HEK293 (cell line): Measurements from ENCODE around the gene SAE1.

ENCODE experiments used
- EGR2 ChIP-seq: fragments of 450-650 bp; formaldehyde crosslinking; IDR thresholded peaks from 2 replicates; pipeline ENCODE4 v1.5.1; 2016; ENCODE audit warnings: low read depth, missing biosample characterization, missing genetic modification characterization
- FEZF1 ChIP-seq: fragments of 450-650 bp; formaldehyde crosslinking; IDR thresholded peaks from 2 replicates; pipeline ENCODE4 v1.5.1; 2016; ENCODE audit warnings: missing biosample characterization, missing genetic modification characterization
- GLI4 ChIP-seq: fragments of 450-650 bp; formaldehyde crosslinking; IDR thresholded peaks from 2 replicates; pipeline ENCODE4 v1.5.1; 2016; ENCODE audit warnings: missing biosample characterization, missing genetic modification characterization
- GLIS1 ChIP-seq: fragments of 450-650 bp; formaldehyde crosslinking; IDR thresholded peaks from 2 replicates; pipeline ENCODE4 v1.5.1; 2016; ENCODE audit warnings: missing biosample characterization, missing genetic modification characterization
- GLIS2 ChIP-seq: fragments of 450-650 bp; formaldehyde crosslinking; IDR thresholded peaks from 2 replicates; pipeline ENCODE4 v1.5.1; 2016; ENCODE audit warnings: missing biosample characterization, missing genetic modification characterization
- HOXD13 ChIP-seq: sonication (generic); formaldehyde crosslinking; IDR thresholded peaks from 2 replicates; pipeline ENCODE4 v1.8.0; 2022; ENCODE audit warnings: missing genetic modification reagents, borderline replicate concordance
- KLF1 ChIP-seq: fragments of 450-650 bp; formaldehyde crosslinking; IDR thresholded peaks from 2 replicates; pipeline ENCODE4 v1.5.1; 2016; ENCODE audit warnings: missing biosample characterization, missing genetic modification characterization
- KLF16 ChIP-seq: fragments of 450-650 bp; formaldehyde crosslinking; IDR thresholded peaks from 2 replicates; pipeline ENCODE4 v1.5.1; 2017; ENCODE audit warnings: missing biosample characterization, missing genetic modification characterization
- SP7 ChIP-seq: fragments of 450-650 bp; formaldehyde crosslinking; IDR thresholded peaks from 2 replicates; pipeline ENCODE4 v1.5.1; 2016; ENCODE audit warnings: missing biosample characterization, missing genetic modification characterization
- WT1 ChIP-seq: fragments of 450-650 bp; formaldehyde crosslinking; IDR thresholded peaks from 2 replicates; pipeline ENCODE4 v1.5.1; 2016; ENCODE audit warnings: missing biosample characterization, missing genetic modification characterization
- ZBTB1 ChIP-seq: fragments of 450-650 bp; formaldehyde crosslinking; IDR thresholded peaks from 2 replicates; pipeline ENCODE4 v1.5.1; 2016; ENCODE audit warnings: missing biosample characterization, missing genetic modification characterization
- ZBTB48 ChIP-seq: fragments of 450-650 bp; formaldehyde crosslinking; IDR thresholded peaks from 2 replicates; pipeline ENCODE4 v1.5.1; 2016; ENCODE audit warnings: missing biosample characterization, missing genetic modification characterization
- ZNF112 ChIP-seq: fragments of 450-650 bp; formaldehyde crosslinking; IDR thresholded peaks from 2 replicates; pipeline ENCODE4 v1.5.0; 2017; ENCODE audit warnings: missing biosample characterization, missing genetic modification characterization
- ZNF133 ChIP-seq: fragments of 450-650 bp; formaldehyde crosslinking; IDR thresholded peaks from 2 replicates; pipeline ENCODE4 v1.5.1; 2016; ENCODE audit warnings: missing biosample characterization, missing genetic modification characterization
- ZNF169 ChIP-seq: fragments of 450-650 bp; formaldehyde crosslinking; IDR thresholded peaks from 2 replicates; pipeline ENCODE4 v1.5.1; 2016; ENCODE audit warnings: missing biosample characterization, missing genetic modification characterization
- ZNF311 ChIP-seq: fragments of 450-650 bp; formaldehyde crosslinking; IDR thresholded peaks from 2 replicates; pipeline ENCODE4 v1.5.1; 2017; ENCODE audit warnings: missing biosample characterization, missing genetic modification characterization, borderline replicate concordance
- ZNF366 ChIP-seq: fragments of 450-650 bp; formaldehyde crosslinking; conservative IDR thresholded peaks from 2 replicates; pipeline ENCODE4 v1.5.1; 2016; ENCODE audit warnings: missing biosample characterization, missing genetic modification characterization
- ZNF416 ChIP-seq: fragments of 450-650 bp; formaldehyde crosslinking; IDR thresholded peaks from 2 replicates; pipeline ENCODE4 v1.5.1; 2016; ENCODE audit warnings: missing biosample characterization, missing genetic modification characterization
- ZNF510 ChIP-seq: fragments of 450-650 bp; formaldehyde crosslinking; IDR thresholded peaks from 2 replicates; pipeline ENCODE4 v1.5.1; 2018; ENCODE audit warnings: mild to moderate bottlenecking, missing genetic modification characterization, missing biosample characterization; ENCODE audit not compliant: insufficient replicate concordance
- ZNF521 ChIP-seq: fragments of 450-650 bp; formaldehyde crosslinking; IDR thresholded peaks from 2 replicates; pipeline ENCODE4 v1.5.1; 2017; ENCODE audit warnings: missing biosample characterization, mild to moderate bottlenecking, missing genetic modification characterization
- ZNF549 ChIP-seq: fragments of 450-650 bp; IDR thresholded peaks from 2 replicates; pipeline ENCODE4 v1.5.1; 2018; ENCODE audit warnings: missing biosample characterization, missing genetic modification characterization, mild to moderate bottlenecking, inconsistent platforms, moderate library complexity
- ZNF585B ChIP-seq: fragments of 450-650 bp; formaldehyde crosslinking; IDR thresholded peaks from 2 replicates; pipeline ENCODE4 v1.5.1; 2016; ENCODE audit warnings: missing biosample characterization, missing genetic modification characterization
- ZNF600 ChIP-seq: fragments of 450-650 bp; formaldehyde crosslinking; IDR thresholded peaks from 2 replicates; pipeline ENCODE4 v1.5.1; 2016; ENCODE audit warnings: missing biosample characterization, missing genetic modification characterization
- ZNF843 ChIP-seq: fragments of 450-650 bp; formaldehyde crosslinking; IDR thresholded peaks from 2 replicates; pipeline ENCODE4 v1.5.1; 2016; ENCODE audit warnings: missing biosample characterization, missing genetic modification characterization
- TF ChIP-seq, protein P1 (sequence below): fragments of 450-650 bp; formaldehyde crosslinking; IDR thresholded peaks from 2 replicates; pipeline ENCODE4 v1.5.1; 2016; ENCODE audit warnings: missing biosample characterization, missing genetic modification characterization
- TF ChIP-seq, protein P2 (sequence below): fragments of 450-650 bp; formaldehyde crosslinking; IDR thresholded peaks from 2 replicates; pipeline ENCODE4 v1.5.1; 2016; ENCODE audit warnings: missing biosample characterization, missing genetic modification characterization
- TF ChIP-seq, protein P3 (sequence below): fragments of 450-650 bp; formaldehyde crosslinking; optimal IDR thresholded peaks from 2 replicates; pipeline ENCODE3; 2016; ENCODE audit warnings: missing biosample characterization, mild to moderate bottlenecking, missing genetic modification characterization
- TF ChIP-seq, protein P4 (sequence below): fragments of 450-650 bp; formaldehyde crosslinking; IDR thresholded peaks from 2 replicates; pipeline ENCODE4 v1.5.1; 2016; ENCODE audit warnings: missing biosample characterization, missing genetic modification characterization
- TF ChIP-seq, protein P5 (sequence below): fragments of 450-650 bp; formaldehyde crosslinking; IDR thresholded peaks from 2 replicates; pipeline ENCODE4 v1.5.1; 2016; ENCODE audit warnings: missing biosample characterization, missing genetic modification characterization

SAE1 gene

DNA sequence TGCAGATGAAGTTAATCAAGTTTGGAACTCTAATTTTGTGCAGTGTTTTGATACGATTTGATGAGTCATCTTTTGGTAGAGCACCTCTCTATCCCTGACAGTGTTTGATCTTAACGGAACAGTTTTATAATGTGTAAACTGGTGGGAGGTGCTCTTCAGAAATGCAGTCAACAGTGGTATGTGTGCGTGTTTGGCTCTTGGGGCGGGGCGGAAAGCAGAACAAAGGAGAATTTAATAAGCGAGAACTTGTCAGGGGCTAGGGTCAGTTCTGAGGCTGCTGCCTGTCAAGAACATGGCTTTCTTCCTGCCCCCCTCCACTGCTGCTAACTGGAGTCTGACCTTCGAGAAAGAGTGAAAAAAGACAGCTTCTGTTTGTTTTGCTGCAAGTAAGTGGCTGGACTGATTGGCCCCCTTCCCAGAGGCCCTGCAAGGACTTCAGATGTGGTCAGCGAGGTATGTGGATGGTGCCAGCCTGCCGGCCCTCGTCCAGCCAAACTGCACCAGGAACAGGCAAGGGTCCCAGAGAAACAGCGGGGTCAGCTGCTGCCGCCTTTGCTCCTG is 59.6 kb downstream of the SAE1 start (continued):
- TF ChIP-seq ZNF366 (tag by site-specific recombination) (no peak), ZNF112 (no peak), ZNF600 (tag by site-specific recombination) (no peak), SP7 (peak; percentile 92), ZNF311 (tag by site-specific recombination) (no peak), ZNF585B (tag by site-specific recombination) (no peak), ZNF169 (tag by site-specific recombination) (no peak), GLI4 (tag by site-specific recombination) (no peak), WT1 (no peak), ZNF549 (no peak), FEZF1 (tag by site-specific recombination) (peak; percentile 74), KLF1 (peak; percentile 61), ZNF521 (no peak), EGR2 (tag by site-specific recombination) (no peak), ZBTB1 (tag by site-specific recombination) (no peak), ZNF133 (no peak), HOXD13 (CRISPR knock-in tag) (no peak), ZNF510 (tag by site-specific recombination) (no peak), ZNF843 (no peak), ZBTB48 (tag by site-specific recombination) (no peak), ZNF416 (tag by site-specific recombination) (no peak), KLF16 (no peak), GLIS1 (tag by site-specific recombination) (no peak), GLIS2 (tag by site-specific recombination) (no peak)
- TF ChIP-seq, protein P1, sequence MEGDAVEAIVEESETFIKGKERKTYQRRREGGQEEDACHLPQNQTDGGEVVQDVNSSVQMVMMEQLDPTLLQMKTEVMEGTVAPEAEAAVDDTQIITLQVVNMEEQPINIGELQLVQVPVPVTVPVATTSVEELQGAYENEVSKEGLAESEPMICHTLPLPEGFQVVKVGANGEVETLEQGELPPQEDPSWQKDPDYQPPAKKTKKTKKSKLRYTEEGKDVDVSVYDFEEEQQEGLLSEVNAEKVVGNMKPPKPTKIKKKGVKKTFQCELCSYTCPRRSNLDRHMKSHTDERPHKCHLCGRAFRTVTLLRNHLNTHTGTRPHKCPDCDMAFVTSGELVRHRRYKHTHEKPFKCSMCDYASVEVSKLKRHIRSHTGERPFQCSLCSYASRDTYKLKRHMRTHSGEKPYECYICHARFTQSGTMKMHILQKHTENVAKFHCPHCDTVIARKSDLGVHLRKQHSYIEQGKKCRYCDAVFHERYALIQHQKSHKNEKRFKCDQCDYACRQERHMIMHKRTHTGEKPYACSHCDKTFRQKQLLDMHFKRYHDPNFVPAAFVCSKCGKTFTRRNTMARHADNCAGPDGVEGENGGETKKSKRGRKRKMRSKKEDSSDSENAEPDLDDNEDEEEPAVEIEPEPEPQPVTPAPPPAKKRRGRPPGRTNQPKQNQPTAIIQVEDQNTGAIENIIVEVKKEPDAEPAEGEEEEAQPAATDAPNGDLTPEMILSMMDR, result no peak
- TF ChIP-seq, protein P2, sequence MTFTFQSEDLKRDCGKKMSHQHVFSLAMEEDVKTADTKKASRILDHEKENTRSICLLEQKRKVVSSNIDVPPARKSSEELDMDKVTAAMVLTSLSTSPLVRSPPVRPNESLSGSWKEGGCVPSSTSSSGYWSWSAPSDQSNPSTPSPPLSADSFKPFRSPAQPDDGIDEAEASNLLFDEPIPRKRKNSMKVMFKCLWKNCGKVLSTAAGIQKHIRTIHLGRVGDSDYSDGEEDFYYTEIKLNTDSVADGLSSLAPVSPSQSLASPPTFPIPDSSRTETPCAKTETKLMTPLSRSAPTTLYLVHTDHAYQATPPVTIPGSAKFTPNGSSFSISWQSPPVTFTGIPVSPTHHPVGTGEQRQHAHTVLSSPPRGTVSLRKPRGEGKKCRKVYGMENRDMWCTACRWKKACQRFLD (tag by site-specific recombination), result no peak
- TF ChIP-seq, protein P3, sequence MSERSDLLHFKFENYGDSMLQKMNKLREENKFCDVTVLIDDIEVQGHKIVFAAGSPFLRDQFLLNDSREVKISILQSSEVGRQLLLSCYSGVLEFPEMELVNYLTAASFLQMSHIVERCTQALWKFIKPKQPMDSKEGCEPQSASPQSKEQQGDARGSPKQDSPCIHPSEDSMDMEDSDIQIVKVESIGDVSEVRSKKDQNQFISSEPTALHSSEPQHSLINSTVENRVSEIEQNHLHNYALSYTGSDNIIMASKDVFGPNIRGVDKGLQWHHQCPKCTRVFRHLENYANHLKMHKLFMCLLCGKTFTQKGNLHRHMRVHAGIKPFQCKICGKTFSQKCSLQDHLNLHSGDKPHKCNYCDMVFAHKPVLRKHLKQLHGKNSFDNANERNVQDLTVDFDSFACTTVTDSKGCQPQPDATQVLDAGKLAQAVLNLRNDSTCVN (tag by site-specific recombination), result no peak
- TF ChIP-seq, protein P4, sequence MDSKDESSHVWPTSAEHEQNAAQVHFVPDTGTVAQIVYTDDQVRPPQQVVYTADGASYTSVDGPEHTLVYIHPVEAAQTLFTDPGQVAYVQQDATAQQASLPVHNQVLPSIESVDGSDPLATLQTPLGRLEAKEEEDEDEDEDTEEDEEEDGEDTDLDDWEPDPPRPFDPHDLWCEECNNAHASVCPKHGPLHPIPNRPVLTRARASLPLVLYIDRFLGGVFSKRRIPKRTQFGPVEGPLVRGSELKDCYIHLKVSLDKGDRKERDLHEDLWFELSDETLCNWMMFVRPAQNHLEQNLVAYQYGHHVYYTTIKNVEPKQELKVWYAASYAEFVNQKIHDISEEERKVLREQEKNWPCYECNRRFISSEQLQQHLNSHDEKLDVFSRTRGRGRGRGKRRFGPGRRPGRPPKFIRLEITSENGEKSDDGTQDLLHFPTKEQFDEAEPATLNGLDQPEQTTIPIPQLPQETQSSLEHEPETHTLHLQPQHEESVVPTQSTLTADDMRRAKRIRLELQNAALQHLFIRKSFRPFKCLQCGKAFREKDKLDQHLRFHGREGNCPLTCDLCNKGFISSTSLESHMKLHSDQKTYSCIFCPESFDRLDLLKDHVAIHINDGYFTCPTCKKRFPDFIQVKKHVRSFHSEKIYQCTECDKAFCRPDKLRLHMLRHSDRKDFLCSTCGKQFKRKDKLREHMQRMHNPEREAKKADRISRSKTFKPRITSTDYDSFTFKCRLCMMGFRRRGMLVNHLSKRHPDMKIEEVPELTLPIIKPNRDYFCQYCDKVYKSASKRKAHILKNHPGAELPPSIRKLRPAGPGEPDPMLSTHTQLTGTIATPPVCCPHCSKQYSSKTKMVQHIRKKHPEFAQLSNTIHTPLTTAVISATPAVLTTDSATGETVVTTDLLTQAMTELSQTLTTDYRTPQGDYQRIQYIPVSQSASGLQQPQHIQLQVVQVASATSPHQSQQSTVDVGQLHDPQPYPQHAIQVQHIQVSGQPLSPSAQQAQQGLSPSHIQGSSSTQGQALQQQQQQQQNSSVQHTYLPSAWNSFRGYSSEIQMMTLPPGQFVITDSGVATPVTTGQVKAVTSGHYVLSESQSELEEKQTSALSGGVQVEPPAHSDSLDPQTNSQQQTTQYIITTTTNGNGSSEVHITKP (tag by site-specific recombination), result peak; percentile 7; the same call in 1 of the 2 replicates
- TF ChIP-seq, protein P5, sequence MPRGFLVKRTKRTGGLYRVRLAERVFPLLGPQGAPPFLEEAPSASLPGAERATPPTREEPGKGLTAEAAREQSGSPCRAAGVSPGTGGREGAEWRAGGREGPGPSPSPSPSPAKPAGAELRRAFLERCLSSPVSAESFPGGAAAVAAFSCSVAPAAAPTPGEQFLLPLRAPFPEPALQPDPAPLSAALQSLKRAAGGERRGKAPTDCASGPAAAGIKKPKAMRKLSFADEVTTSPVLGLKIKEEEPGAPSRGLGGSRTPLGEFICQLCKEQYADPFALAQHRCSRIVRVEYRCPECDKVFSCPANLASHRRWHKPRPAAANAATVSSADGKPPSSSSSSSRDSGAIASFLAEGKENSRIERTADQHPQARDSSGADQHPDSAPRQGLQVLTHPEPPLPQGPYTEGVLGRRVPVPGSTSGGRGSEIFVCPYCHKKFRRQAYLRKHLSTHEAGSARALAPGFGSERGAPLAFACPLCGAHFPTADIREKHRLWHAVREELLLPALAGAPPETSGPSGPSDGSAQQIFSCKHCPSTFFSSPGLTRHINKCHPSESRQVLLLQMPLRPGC, result no peak
